Measurements from ENCODE around the gene ATP9A.
"Not testable (repeated sequence)": the region's sequence is repeated elsewhere in the genome, so short reads cannot be mapped to it uniquely, and the experiment has no call there.

The ATP9A gene

GRCh38 chr20:51688600-51689244 lies 79.5 kb downstream of the ATP9A start:
- DNase-seq, result no peak

GRCh38 chr20:51687630-51688029 lies 80.6 kb downstream of the ATP9A start:
- DNase-seq, result no peak

GRCh38 chr20:51687108-51687507 lies 81.1 kb downstream of the ATP9A start:
- peak; percentile 25 for DNase-seq

GRCh38 chr20:51685494-51685893 lies 82.7 kb downstream of the ATP9A start:
- not testable (repeated sequence) for DNase-seq

- DNase-seq, result no peak
These were observed 88.0 kb downstream of the ATP9A start for GRCh38 chr20:51680067-51680749.

- no peak for DNase-seq
These were observed 88.8 kb downstream of the ATP9A start for GRCh38 chr20:51679254-51679921.

- no peak for DNase-seq
These were observed 90.0 kb downstream of the ATP9A start for GRCh38 chr20:51678026-51678697.

GRCh38 chr20:51668947-51669346 lies 99.2 kb downstream of the ATP9A start:
- no peak for DNase-seq

GRCh38 chr20:51668515-51668914 lies 99.7 kb downstream of the ATP9A start:
- DNase-seq, result no peak

GRCh38 chr20:51667491-51667890 lies 100.7 kb downstream of the ATP9A start:
- no peak for DNase-seq

GRCh38 chr20:51667002-51667408 lies 101.2 kb downstream of the ATP9A start:
- DNase-seq, result peak; percentile 47

- DNase-seq, result no peak
These were observed 102.1 kb downstream of the ATP9A start for GRCh38 chr20:51666126-51666525.

- no peak for DNase-seq
These were observed 102.6 kb downstream of the ATP9A start for GRCh38 chr20:51665543-51666118.

GRCh38 chr20:51661609-51662178 lies 106.5 kb downstream of the ATP9A start:
- DNase-seq, result peak; percentile 38

- DNase-seq, result no peak
These were observed 107.2 kb downstream of the ATP9A start for GRCh38 chr20:51660672-51661608.

GRCh38 chr20:51659491-51660050 lies 108.6 kb downstream of the ATP9A start:
- DNase-seq, result no peak

- DNase-seq, result no peak
These were observed 111.4 kb downstream of the ATP9A start for GRCh38 chr20:51656726-51657260.

- DNase-seq, result not testable (repeated sequence)
These were observed 112.1 kb downstream of the ATP9A start for GRCh38 chr20:51656089-51656488.

GRCh38 chr20:51654495-51654894 lies 113.7 kb downstream of the ATP9A start:
- DNase-seq, result no peak

GRCh38 chr20:51654060-51654459 lies 114.1 kb downstream of the ATP9A start:
- no peak for DNase-seq

GRCh38 chr20:51653226-51653625 lies 115.0 kb downstream of the ATP9A start:
- no peak for DNase-seq
